ENCODE measurements around the gene TRIM67.

TRIM67 gene

GRCh38 chr1:231236938-231237337, 75.1 kb downstream of the TRIM67 start:
- DNase-seq, result no peak

- DNase-seq, result no peak
Observed at GRCh38 chr1:231238298-231238697, 76.4 kb downstream of the TRIM67 start.

GRCh38 chr1:231240531-231240882, 78.6 kb downstream of the TRIM67 start:
- DNase-seq, result no peak

GRCh38 chr1:231240883-231241735, 79.3 kb downstream of the TRIM67 start, which contains the start of gene GNPAT:
TSS of gene GNPAT (plus strand) at chr1:231241212. CDS start at chr1:231241379, 167 bp downstream.
- DNase-seq, result peak; percentile 47

- DNase-seq, result no peak
Observed at GRCh38 chr1:231241750-231242149, 79.9 kb downstream of the TRIM67 start.

GRCh38 chr1:231242516-231243198, 80.8 kb downstream of the TRIM67 start:
- DNase-seq, result no peak

- DNase-seq, result no peak
Observed at GRCh38 chr1:231248778-231249177, 86.9 kb downstream of the TRIM67 start.

- no peak for DNase-seq
Observed at GRCh38 chr1:231252336-231252735, 90.5 kb downstream of the TRIM67 start.

GRCh38 chr1:231260351-231260750, 98.5 kb downstream of the TRIM67 start:
- DNase-seq, result no peak

GRCh38 chr1:231264642-231265041, 102.8 kb downstream of the TRIM67 start:
- no peak for DNase-seq

GRCh38 chr1:231265379-231265778, 103.5 kb downstream of the TRIM67 start:
- DNase-seq, result no peak

- no peak for DNase-seq
Observed at GRCh38 chr1:231266811-231267322, 105.0 kb downstream of the TRIM67 start.

Measured in NCI-H526 treated with DMSO at 0.1 percent for 48 hours (cell line).